SKM-1 (cell line): ENCODE results near the gene TMEM185A.
"Not testable (repeated sequence)": the region's sequence is repeated elsewhere in the genome, so short reads cannot be mapped to it uniquely, and the experiment has no call there.

Experiments used
- DNase-seq: peaks from one replicate; lab custom pipeline; 2025; ENCODE audit not compliant: unreplicated experiment; lab: John Stamatoyannopoulos, UW

TMEM185A gene

DNA sequence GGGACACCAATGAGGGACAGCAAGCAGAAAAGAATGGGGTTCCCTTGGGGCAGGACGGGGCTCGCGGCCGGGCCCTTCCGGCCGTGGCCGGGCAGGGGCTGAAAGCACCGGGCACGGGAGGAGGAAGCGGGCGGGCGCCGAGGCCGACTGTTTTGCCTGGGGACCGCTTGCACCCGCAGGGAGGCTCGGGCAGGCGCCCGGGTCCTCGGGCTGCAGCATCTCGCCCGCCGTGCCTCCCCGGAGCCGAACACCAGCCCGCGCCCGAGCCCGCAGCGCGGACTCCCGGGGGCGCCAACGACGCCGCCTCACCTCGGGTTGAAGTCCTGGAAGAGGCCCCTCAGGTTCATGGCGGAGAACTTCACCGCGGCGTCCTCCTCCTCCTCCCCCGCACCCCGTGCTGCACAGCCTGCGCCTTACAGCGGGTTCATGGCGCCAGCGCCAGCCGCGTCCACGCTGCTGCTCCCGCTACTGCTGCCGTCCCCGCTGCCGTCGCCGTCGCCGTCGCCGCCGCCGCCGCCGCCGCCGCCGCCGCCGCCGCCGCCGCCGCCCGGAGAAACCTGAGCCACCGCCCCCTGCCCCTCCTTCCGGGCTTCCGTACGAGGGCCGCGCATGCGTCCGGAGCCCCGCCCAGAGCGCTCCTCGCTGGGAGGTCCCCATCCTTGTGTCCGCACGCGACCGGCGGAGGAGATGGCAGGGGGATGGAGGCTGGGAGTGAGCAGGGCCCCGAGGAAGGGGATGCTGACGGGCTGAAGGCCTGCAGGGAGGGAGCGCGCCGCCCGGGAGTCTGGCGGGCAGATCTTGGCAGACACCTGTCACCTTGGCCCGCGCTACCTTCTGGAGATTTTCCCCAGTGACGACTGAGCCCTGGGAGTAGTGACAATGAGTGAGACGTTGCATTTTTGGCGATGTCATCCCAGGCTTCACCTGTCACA, at the start of gene TMEM185A:
TSS of gene TMEM185A (minus strand) at position 559 of the 932 bp plus-strand sequence. CDS start at position 347, 212 bp downstream.
- peak; percentile 2 for DNase-seq

DNA sequence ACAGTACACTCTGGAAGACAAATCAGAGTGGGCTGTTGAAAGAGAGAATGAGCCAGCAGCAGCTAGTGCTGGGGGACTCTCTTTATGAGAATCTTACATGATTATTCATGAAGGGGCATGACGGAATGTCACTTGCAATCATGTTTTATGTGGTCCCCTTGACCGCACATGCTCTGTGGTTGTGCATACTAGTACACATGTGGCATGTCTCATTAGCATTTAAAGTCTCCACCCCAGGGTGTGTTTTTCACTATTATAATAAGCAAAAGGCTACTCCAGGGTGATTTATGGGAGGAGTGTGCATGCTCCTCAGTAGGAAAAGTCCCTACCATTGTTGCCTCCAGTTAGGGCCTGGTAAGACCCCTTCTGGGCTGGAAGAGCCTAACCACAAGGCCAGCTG, 49.6 kb upstream of the TMEM185A start:
- no peak for DNase-seq

DNA sequence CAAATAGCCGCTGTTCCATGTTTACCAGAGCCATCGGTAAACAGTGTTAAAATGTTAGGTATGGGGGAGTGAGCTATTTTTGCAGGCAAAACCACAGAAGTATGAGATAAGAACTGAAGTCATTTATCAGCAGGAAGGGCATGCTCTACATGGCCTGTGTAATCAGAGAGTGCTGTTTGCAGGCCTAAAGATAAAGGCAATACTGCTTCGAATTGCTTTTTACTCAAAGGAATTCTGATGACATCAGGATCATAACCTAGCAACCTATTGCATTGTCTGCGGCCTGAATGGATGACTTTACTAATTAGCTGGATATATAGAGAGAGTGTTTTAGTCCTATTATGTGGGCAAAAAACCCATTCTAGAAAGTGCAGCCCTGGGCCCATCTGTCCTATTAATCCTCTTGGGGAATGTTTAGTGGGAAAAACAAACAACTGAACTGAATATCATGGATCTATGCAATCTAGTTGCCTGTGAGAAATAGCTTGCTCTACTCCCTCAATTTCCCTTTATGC, 47.6 kb upstream of the TMEM185A start:
- DNase-seq: not testable (repeated sequence)

DNA sequence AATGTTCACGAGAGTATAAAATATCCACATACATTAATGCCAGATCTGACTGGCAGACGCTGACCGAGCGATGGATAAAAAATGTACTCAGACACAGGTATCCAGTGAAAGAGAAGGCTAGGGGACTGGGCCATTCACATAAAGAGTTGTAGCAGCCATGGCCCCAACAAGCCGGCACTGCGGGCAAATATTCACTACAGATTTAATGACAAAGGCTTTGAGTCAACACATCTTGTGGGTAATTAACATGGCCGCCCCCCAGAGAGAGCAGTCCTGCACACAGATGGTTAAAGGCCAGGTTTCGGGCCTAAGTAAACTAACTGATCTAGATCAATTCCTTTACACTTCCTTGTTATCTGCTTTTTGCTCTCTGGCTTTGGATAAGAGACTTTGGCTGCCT, 44.0 kb upstream of the TMEM185A start:
- DNase-seq: not testable (repeated sequence)

DNA sequence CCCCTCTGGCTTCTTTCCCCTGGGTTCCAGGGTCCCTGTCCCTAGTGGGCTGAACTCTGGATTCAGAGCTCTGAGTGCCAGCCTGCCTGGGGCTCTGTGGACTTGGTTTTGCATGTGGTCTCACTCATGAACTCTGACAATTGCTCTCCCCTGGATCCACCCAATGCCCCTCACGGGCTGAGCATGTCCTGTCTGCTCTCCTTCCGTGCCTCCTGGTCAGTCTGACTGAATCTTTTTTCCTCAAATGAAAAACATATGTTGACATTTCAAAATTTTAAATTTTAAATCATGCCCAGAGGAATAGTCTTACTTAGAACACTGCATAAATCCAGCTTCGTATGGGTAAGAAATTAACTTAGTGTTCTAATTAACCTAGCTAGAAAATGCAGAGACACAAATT, 43.5 kb upstream of the TMEM185A start:
- not testable (repeated sequence) for DNase-seq

DNA sequence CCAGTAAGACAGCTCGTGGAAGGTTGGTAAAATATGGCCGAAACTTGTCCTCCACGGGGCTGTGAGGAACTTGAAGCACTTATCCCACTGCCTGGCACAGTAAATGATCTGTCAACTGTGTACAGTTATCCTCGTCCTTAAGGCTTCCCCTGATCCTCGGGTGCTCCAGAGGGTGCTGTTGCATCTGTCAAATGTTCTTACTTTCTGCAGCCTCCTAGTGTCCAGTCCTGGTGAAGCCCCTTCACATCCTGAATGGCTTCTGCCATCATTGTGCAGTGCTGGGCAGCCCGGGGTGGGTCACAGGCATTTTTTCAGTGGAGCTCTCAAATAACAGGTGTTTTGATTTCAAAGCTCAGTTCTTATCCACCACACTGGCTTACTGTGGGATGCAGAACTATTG, 29.0 kb upstream of the TMEM185A start:
- DNase-seq: not testable (repeated sequence)

DNA sequence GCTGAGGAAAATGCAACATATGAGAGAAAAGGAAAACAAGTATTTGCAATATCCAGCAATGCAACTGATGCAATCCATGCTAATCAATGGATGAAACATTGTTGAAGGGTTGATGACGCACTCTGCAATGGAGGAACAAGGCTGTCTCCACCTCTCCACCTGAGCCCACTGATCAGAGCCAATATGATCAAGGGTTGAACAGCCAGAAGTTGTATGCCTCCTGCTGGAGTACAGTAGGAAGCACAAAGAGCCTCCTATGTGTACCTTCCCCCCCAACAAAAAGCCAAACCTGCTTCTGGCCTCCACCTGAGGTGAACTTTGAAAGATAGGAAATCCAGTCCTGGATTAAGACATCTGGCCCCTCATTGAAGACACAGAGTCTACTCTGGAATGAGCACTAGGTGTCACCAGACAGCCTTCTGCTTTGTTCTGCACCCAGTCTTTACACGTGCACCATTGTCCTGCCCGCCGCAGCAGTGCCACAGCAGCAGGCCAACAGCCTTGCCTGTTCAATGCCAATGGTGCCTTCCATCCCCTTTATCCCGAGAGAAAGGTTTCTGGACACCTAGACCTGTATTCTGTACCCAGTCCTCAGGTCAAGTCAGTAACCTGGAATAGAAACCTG, 24.8 kb upstream of the TMEM185A start:
- DNase-seq: not testable (repeated sequence)

DNA sequence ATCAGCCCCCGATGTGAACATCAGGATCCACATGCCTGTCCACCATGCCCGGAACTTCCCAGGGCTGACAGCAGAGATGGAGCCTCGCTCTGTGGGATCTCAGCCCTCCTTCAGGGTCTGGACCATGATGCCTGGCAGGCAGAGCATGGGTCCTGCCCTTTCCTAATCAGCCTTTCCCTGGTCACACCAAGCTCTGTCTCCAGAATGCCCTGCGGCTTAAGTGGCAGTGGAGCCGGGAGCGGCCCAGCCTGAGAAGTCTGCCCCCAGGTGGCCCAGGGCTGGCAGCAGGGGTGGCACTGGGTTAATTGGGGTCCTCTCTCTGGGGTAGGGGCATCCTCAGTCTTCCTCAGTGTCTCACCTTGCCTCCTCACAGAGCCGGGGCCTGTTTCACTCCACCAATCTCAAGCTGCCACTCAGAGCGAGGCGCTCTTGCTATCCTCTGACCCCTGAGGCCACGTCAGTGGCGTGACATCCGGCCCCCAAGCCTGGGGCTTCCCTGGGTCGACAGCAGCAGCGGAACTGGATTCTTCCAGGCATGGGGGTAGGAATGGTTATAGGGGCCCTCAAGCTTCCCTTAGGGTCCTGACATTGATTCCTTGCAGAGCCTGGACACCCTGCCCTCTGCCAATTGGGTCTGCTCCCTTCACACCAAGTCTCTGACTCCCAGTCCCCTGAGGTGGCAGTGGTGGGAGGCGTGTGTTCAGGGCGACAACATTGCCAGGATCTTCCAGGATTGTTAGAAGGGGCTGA, 20.8 kb upstream of the TMEM185A start:
- no peak for DNase-seq

DNA sequence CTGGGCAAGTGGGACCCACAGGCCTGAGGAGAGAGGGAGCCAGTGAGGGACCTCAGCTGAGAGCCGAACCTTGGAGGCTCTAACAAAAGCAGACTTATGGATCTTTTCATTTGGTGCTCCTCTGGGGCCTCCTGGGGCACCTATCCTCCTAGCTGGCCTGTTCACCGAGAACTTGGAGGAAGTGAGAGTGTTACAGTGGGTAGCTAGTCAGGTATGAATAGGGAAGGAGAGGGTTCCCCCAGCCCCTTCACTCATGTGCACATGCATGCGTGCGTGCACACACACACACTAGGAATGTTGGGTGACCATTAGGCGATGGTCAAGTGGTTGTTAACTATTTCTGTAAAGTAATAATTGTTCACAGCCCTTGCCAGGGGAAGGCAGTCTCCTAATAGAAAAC, 18.6 kb upstream of the TMEM185A start:
- no peak for DNase-seq

DNA sequence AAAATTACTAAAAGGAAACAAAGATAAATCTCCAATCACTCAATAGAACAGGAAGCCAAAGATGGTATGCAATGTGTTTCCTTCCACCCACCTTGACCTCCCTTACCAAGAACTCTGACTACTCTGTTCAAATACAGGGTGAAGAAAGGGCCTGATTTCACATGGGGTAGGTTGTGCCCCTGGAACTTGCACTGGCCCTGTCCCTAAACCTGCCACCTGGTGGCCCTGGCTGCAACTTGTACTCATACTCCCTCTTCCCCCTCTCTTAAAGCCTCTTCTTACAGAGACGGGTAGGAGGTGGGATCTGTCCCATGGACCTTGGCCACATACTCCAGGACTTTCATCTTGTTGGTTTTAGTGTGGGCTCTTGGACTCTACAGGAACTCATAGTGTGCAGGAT, 17.3 kb upstream of the TMEM185A start:
- no peak for DNase-seq

DNA sequence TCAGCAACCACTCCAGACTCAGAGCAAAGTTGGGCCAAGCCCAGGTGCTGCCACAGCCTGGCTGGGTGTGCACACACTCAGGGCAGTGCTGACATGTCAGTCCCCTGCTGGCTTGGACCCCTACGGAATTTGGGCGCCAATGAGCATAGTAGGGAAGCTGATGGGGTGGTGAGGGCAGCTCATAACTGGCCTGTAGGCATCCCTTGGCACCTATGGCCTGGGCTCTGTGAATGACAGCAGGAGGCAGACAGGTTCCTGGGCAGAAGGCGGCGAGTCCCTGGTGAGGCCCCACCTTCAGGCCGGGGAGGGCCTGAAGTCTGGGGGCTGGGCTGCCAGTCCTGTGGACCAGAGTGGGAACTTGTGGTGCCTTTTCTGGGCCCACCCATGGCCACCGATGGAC, 15.9 kb upstream of the TMEM185A start:
- no peak for DNase-seq

DNA sequence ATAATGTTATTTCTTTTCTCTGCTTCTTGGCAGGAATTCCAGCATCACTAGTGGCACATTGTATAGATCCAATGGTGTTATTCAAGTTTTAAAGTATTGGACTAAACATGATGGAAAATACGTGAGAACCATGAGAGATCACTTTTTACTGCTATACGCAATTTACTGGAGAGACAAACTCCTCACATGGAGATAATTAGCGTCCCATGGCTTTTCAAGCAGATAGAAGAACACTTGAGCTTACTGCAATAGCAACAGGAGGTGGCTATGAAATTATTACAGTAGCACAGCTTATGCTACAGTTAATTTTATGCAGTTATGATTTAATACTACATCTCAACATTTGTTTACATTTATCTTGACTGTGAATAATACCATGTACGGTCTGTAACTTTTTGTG, 11.9 kb upstream of the TMEM185A start:
- no peak for DNase-seq

DNA sequence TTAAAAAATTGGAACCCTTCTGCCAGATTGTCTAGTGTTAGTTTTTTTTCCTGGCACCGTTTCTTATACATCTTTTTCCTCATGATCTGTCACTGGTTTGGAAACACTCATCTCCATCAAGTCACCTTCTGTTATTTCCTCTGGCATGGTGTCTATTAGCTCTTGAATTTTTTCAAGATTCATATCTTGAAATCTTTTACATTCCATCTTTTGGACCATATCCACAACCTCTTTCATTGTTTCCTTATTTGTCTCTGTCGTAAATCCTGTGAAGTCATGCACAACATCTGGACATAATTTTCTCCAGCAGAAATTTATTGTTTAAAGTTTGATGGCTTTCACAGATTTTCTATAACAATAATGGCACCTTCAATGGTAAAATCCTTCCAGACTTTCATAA, 10.2 kb upstream of the TMEM185A start:
- no peak for DNase-seq

DNA sequence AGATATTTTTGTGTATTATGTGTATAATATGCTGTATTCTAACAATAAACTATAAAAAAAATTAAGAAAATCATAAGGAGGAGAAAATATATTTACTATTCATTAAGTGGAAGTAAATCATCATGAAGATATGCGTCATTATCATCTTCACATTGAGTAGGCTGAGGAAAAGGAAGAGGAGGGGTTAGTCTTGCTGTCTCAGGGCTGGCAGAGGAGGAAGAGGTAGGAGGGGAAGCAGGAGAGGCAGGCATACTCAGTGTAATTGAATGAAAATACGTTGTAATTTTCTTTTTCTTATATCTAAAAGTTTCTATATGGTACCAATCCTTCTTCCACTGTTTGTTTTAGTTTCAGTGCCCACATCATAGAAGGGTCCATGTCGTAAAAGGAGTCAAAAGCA, 9.8 kb upstream of the TMEM185A start:
- no peak for DNase-seq

DNA sequence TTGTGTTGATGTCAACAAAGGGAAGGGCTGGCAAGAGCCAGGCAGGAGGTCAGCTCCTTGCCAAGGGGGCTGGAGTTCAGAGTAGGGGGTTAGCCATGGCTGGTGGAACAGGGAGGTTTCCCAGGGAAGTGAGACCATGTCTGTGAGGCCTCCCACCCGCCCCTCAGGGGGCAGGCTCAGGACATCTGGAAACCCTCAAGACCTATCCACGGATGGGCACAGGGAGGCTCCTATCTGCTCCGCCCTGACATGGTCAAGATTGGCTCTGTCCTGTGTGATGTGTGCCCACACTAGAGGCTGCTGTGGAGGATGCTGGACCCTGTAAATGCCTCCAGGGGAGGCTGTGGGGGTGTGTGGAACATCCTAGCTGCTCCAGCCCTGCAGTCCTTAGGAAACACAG, 8.0 kb upstream of the TMEM185A start:
- DNase-seq: no peak

DNA sequence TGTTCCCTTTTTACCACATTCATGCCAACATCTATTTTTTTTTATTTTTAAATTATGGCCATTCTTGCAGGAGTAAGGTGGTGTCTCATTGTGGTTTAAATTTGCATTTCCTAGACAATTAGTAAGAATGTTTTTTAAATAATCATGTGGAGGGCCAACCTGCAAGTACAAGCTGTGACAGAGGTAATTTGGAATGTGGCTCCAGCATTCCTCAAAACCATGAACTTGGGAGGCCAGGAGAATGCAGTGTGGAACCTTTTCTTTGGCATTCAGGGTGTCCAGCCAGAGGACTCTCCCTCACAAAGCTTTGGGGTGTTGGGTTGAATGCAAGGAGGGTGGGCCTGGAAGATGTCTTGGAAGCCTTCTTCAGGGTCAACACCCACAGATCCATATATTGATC, 7.3 kb upstream of the TMEM185A start:
- DNase-seq: no peak

DNA sequence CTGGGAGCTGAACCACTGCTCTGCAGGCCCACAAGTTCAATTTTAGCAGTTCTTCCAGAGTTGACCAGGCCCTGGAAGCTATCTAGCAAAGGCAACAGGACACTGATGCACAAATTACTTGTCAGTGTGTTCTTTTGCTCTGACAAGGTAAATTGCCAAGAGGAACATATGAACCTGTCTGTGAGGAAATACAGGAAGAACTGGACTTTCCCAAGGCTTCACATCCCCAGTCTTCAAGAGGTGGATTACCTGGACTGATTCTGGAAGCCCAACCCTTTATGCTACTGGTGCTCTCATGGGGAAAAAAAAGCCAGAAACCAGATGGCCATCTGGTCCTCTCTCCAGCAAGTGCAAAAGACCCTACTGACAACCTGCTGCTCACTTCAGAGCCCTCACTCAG, 1.9 kb upstream of the TMEM185A start:
- DNase-seq: no peak

DNA sequence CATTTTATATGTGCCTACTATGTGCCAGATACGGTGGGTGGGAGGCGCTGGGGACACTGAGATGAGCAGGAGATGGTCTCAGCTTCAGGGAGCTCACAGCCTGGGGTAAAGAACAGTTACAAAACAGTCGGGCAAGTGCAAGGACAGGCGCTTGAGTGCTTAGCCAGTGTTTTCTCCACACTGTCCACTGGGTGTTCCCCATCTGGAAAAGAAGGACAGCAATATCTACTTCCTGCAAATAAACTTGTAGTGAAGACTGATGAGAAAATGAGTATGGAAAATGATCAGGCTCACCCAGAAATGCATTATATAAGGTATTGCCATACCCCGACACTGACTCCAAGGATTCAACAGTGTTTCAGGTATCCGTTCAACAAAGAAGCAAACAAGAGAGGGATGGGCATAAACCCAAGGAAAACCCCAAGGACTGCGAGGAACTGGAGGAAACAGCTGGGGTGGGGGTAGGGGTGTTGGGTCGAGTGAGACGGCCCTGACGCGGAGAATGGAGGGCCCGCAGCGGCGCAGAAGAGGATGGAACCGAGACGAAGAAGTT, 835 bp downstream of the TMEM185A start:
- no peak for DNase-seq

DNA sequence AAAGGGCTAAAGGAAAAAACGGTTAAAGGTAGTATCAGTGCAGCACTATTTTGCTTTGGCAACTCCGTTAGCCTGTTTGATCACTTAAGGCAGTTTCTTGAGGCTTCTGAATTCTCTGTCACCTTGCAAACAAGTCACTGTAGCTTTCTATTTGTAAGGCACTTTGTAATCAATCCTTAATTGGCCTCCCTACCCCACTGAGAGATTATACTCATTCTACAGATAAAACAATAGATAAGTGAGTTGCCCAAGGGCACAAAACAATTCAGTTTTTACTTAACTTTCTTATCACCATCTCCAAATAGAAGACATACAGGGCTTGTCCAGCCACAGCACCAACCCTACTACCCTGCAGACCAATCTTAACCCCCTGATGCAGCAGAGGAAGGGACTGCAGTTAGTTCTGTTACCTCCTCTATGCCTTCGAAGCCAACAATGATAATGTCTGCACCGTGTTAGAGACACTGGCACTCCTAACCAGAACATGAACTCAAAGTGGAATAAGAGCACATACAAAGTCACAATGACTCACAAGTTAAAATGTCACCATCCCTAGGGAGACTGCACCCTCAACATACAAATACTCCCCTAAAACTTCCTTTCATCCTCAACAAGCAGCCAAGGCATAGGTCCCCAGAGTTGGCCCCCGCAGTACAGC, 1.7 kb downstream of the TMEM185A start:
- DNase-seq: no peak

DNA sequence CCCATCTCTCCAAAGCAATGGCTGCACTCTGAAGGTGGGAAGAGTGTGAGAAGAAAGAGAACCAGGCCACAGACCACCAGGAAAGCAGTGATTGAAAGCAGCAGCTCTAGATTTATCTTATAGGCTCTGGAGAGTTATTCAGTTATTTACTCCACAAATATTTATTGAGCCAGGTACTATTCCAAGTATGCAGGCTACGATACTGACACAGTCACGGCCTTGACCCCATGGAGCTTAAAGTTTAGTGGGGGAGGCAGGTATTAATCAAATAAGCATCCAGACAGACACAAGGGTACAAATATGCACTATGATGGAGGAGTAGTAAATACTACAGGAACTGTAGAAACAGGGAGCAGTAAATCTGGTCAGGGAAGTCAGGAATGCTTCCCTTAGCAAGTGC, 2.8 kb downstream of the TMEM185A start:
- no peak for DNase-seq

DNA sequence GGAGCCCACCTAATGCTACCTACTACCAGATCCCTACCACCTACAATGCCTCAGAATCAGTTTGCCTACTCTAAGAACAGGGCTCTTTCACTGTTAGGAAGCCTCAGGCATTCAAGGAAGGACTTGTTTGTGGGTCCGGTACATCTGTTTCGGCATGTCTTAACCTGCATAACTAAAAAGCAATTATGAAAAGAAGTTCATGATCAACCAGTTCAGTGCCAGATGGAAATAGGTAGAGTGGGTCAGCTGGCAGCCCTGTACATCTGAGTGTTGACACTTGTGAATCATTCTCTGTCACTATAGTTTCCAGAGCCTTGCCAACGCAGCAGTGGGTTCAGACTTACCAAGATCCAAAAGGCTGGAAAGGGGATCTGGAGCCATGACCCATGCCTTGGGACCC, 3.3 kb downstream of the TMEM185A start:
- no peak for DNase-seq
